ENCODE data around the gene FXYD7. TPM values are rescaled to one million over a fixed set of nuclear protein-coding genes. Genes with fewer than 3 reads are reported as not detected.
A peak's percentile ranks its signal among the peaks of the same experiment; 100 is the strongest.

The FXYD7 gene
- total RNA-seq, 1 experiment from 2014 or later: not detected

DNA sequence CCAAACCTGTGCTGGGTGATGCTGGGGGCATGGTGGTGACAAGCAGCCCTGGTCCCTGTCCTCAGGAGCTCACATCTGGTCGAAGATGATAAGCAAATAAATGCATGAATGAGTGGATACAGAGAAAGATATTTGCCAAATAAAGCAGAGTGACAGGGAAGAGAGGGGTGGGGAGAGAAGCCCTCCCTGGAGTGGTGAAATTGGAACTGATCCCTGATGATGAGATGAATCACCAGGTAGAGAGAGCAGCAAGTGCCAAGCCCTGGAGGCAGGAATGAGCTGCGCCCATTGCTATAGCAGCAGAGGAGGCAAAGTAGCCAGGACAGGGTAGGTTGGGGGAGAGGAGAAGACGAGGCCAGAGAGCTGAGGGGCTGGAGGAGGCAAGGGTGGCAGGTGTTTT, 25.1 kb downstream of the FXYD7 start:
- Mint-ChIP-seq H3K27me3 (ENCODE audit: insufficient read depth, unreplicated experiment) (no peaks in the 10 kb centered on the region), H3K4me3 (ENCODE audit: unreplicated experiment) (no peak overlapping the region), H3K27ac (ENCODE audit: low read depth, unreplicated experiment) (peak overlapping the region; percentile 40), H3K36me3 (ENCODE audit: insufficient read depth, unreplicated experiment) (peaks cover 23% of the 10 kb centered on the region), H3K4me1 (ENCODE audit: insufficient read depth, unreplicated experiment) (peaks cover 24% of the 10 kb centered on the region), H3K9me3 (ENCODE audit: unreplicated experiment) (peaks cover 14% of the 10 kb centered on the region)
- intact Hi-C loops (cut with micrococcal nuclease): no loop called here
- BruUV-seq (replicated peaks): no TSS peak
- TF ChIP-seq, protein P1, sequence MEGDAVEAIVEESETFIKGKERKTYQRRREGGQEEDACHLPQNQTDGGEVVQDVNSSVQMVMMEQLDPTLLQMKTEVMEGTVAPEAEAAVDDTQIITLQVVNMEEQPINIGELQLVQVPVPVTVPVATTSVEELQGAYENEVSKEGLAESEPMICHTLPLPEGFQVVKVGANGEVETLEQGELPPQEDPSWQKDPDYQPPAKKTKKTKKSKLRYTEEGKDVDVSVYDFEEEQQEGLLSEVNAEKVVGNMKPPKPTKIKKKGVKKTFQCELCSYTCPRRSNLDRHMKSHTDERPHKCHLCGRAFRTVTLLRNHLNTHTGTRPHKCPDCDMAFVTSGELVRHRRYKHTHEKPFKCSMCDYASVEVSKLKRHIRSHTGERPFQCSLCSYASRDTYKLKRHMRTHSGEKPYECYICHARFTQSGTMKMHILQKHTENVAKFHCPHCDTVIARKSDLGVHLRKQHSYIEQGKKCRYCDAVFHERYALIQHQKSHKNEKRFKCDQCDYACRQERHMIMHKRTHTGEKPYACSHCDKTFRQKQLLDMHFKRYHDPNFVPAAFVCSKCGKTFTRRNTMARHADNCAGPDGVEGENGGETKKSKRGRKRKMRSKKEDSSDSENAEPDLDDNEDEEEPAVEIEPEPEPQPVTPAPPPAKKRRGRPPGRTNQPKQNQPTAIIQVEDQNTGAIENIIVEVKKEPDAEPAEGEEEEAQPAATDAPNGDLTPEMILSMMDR (IDR thresholded peaks at IDR 0.05; ENCODE audit: unreplicated experiment): no peak
- DNase-seq (ENCODE audit: unreplicated experiment): peak; percentile 93
- POLR2A ChIA-PET: interaction anchor here (0.7 to 1.1 kb wide), 5 partner anchors 10 to 946 kb away, joined by 3 to 5 read pairs (median 3); no protein-coding TSS in a partner anchor
- CTCF ChIA-PET: interaction anchor here (0.6 to 1.1 kb wide), 5 partner anchors 9 to 151 kb away, joined by 3 to 4 read pairs (median 3); partner anchors contain the start of gene FXYD3

DNA sequence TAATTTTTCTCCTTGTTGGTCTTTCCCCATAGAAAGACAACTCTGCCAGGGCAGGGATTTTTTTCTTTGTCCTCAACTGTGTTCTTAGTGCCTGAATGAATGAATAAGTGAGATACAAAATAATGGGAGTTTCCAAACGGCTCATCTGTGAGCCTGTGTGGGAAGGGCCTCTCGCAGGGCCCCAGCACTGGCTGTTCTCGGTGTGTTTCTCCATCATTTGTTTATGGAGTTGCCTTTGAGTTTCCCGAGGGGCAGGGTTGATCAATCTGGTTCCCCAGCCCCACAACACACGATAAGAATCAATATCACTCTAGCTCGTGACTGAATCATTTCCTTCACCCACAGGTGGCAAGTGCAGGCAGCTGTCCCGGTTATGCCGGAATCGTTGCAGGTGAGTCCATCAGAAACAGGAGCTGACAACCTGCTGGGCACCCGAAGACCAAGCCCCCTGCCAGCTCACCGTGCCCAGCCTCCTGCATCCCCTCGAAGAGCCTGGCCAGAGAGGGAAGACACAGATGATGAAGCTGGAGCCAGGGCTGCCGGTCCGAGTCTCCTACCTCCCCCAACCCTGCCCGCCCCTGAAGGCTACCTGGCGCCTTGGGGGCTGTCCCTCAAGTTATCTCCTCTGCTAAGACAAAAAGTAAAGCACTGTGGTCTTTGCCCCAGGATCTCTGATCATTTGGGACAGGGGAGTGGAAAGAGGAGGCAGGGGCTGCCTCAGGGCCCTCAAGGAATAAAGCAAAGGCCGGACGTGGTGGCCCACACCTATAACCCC, 26.4 kb downstream of the FXYD7 start:
- Mint-ChIP-seq H3K4me1 (ENCODE audit: insufficient read depth, unreplicated experiment) (peaks cover 24% of the 10 kb centered on the region), H3K27ac (ENCODE audit: low read depth, unreplicated experiment) (peak overlapping the region; percentile 40), H3K4me3 (ENCODE audit: unreplicated experiment) (no peak overlapping the region), H3K27me3 (ENCODE audit: insufficient read depth, unreplicated experiment) (no peaks in the 10 kb centered on the region), H3K9me3 (ENCODE audit: unreplicated experiment) (peaks cover 14% of the 10 kb centered on the region), H3K36me3 (ENCODE audit: insufficient read depth, unreplicated experiment) (peaks cover 21% of the 10 kb centered on the region)
- intact Hi-C loops (cut with micrococcal nuclease): no loop called here
- ChIA-PET CTCF (no interaction called here), POLR2A (interaction anchor here (0.7 to 1.0 kb wide), 2 partner anchors 73 to 153 kb away, joined by 3 read pairs; no protein-coding TSS in a partner anchor)
- no peak for DNase-seq (ENCODE audit: unreplicated experiment)
- TF ChIP-seq, protein P1 (IDR thresholded peaks at IDR 0.05; ENCODE audit: unreplicated experiment): no peak
- no TSS peak for BruUV-seq (replicated peaks)

DNA sequence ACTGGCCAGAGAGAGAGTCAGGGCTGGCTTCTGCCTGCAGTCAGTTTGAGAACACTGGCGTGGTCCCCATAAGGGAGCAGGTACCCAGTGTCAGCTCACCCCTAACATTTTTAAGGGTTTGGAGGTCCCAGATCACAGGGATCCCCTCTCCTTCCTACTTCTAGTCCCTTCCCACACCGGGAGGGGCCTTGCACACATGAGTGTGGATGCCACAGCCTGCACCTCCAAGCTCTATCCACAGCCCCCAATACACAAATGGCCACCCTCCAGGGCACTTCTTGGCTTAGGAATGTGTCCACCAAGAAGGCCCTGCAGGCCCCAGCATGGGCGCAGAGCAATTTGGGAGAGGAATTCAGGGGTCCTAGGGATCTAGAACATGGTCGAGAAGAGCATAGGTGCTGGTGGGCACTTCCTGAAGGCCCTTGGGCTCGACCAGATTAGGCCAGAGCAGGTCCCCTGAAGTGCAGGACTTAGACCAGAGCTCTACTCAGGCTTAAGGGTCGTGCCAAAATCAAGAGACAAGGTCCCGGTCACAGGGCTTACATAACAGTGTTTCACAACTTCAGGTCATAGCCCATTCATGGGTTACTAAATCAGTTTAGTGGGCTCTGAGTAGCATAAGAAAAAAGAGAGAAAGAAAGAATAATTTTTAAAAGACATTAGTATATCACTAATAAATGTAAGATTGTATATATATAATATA, 27.5 kb downstream of the FXYD7 start:
- Mint-ChIP-seq H3K36me3 (ENCODE audit: insufficient read depth, unreplicated experiment) (peaks cover 13% of the 10 kb centered on the region), H3K9me3 (ENCODE audit: unreplicated experiment) (peaks cover 13% of the 10 kb centered on the region), H3K27ac (ENCODE audit: low read depth, unreplicated experiment) (no peak overlapping the region), H3K4me3 (ENCODE audit: unreplicated experiment) (no peak overlapping the region), H3K27me3 (ENCODE audit: insufficient read depth, unreplicated experiment) (no peaks in the 10 kb centered on the region), H3K4me1 (ENCODE audit: insufficient read depth, unreplicated experiment) (peaks cover 24% of the 10 kb centered on the region)
- intact Hi-C loops (cut with micrococcal nuclease): no loop called here
- DNase-seq (ENCODE audit: unreplicated experiment): peak; percentile 43
- TF ChIP-seq, protein P1 (IDR thresholded peaks at IDR 0.05; ENCODE audit: unreplicated experiment): no peak
- POLR2A ChIA-PET: no interaction called here
- no TSS peak for BruUV-seq (replicated peaks)
- CTCF ChIA-PET: interaction anchor here (0.6 to 1.0 kb wide), 2 partner anchors 8 to 52 kb away, joined by 3 to 4 read pairs; no protein-coding TSS in a partner anchor

DNA sequence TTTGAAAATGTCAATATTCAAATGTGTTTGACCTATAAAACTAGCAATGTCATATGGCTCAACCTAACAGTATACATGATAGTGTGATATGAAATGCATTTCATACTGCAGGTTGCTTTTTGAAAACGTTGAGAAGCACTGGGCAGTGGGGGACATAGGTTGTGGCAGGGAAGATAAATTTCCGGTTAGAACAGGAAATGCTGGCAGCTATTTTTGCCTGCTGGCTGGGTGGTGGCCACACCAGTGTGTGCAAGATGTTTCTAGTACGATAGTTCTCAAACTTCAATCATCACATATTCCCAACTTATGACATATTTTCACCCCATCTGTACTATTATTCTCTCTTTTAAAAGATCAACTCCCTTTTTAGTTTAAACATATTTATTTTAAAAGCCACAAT, 28.7 kb downstream of the FXYD7 start:
- TF ChIP-seq, protein P1 (IDR thresholded peaks at IDR 0.05; ENCODE audit: unreplicated experiment): no peak
- ChIA-PET POLR2A (no interaction called here), CTCF (interaction anchor here (0.6 to 0.8 kb wide), 2 partner anchors 27 to 71 kb away, joined by 3 read pairs; no protein-coding TSS in a partner anchor)
- peaks cover 26% of the 10 kb centered on the region for H3K4me1 Mint-ChIP-seq (ENCODE audit: insufficient read depth, unreplicated experiment)
- no peak overlapping the region for H3K27ac Mint-ChIP-seq (ENCODE audit: low read depth, unreplicated experiment)
- peaks cover 1% of the 10 kb centered on the region for H3K36me3 Mint-ChIP-seq (ENCODE audit: insufficient read depth, unreplicated experiment)
- no peak overlapping the region for H3K4me3 Mint-ChIP-seq (ENCODE audit: unreplicated experiment)
- H3K9me3 Mint-ChIP-seq (ENCODE audit: unreplicated experiment): peaks cover under 1% of the 10 kb centered on the region
- DNase-seq (ENCODE audit: unreplicated experiment): no peak
- intact Hi-C loops (cut with micrococcal nuclease): no loop called here
- BruUV-seq (replicated peaks): TSS peak; percentile 24
- no peaks in the 10 kb centered on the region for H3K27me3 Mint-ChIP-seq (ENCODE audit: insufficient read depth, unreplicated experiment)

Data from MCF 10A (cell line).